H1 (cell line): ENCODE results near the gene FAAP100. TPM values are rescaled to one million over a fixed set of nuclear protein-coding genes. Genes with fewer than 3 reads are reported as not detected.
A peak's percentile ranks its signal among the peaks of the same experiment; 100 is the strongest.

Source experiments
- CEBPB ChIP-seq: IDR thresholded peaks from 2 replicates; pipeline ENCODE4 v1.6.1; 2012; ENCODE audit warnings: low read depth, low read length
- GABPA ChIP-seq: IDR thresholded peaks from 2 replicates; pipeline ENCODE4 v1.6.1; 2011; ENCODE audit warnings: mild to moderate bottlenecking, low read length, moderate library complexity, borderline replicate concordance; ENCODE audit not compliant: insufficient read depth
- HDAC2 ChIP-seq, 2 experiments: fragments of 300-600 bp in 1 of 2; sonication (generic) in 1 of 2; IDR thresholded peaks; 2 replicates each; pipeline ENCODE4 v1.6.1; 2011 to 2012; ENCODE audit warnings: low read depth in 2 of 2, low read length in 2 of 2, mild to moderate bottlenecking in 2 of 2, moderate library complexity in 2 of 2, borderline replicate concordance in 1 of 2, inconsistent platforms in 1 of 2
- JUN ChIP-seq: IDR thresholded peaks from 2 replicates; pipeline ENCODE4 v1.6.1; 2011; ENCODE audit warnings: low read depth, mild to moderate bottlenecking, improper control_type of control experiment, low read length
- NANOG ChIP-seq: IDR thresholded peaks from 2 replicates; pipeline ENCODE4 v1.6.1; 2011; ENCODE audit warnings: low read length, low read depth, mild to moderate bottlenecking, inconsistent platforms; ENCODE audit not compliant: insufficient read depth, poor library complexity, severe bottlenecking
- POLR2AphosphoS5 ChIP-seq: IDR thresholded peaks from 2 replicates; pipeline ENCODE4 v1.6.1; 2011; ENCODE audit warnings: low read depth, low read length
- SRF ChIP-seq: IDR thresholded peaks from 2 replicates; pipeline ENCODE4 v1.6.1; 2011; ENCODE audit warnings: mild to moderate bottlenecking, low read depth, low read length, moderate library complexity
- SUZ12 ChIP-seq: fragments of 200-600 bp; sonication (generic); IDR thresholded peaks from 2 replicates; pipeline ENCODE4 v1.6.1; 2012; ENCODE audit warnings: mild to moderate bottlenecking, inconsistent platforms, low read length, moderate library complexity, mixed read lengths
- YY1 ChIP-seq: IDR thresholded peaks from 2 replicates; pipeline ENCODE4 v1.6.1; 2011; ENCODE audit warnings: low read depth, mild to moderate bottlenecking, low read length
- polyA plus RNA-seq, 7 experiments: library from polyadenylated mRNA; depleted of rRNA in 3 of 7; stranded (reverse) in 5 of 7; unstranded in 2 of 7; fragments of >200 nt in 5 of 7; fragments of 200-250 nt in 2 of 7; gene quantifications; 1 replicate in 5 of 7; 2 replicates in 1 of 7; 4 replicates in 1 of 7; pipeline versions ENCODE4 v1.2.1 to v1.2.3, GENCODE V29; 2011 to 2013; ENCODE audit warnings: missing spikeins in 2 of 7, mixed read lengths in 2 of 7
- total RNA-seq: library from RNA; stranded (reverse); fragmentation: NEBNext Ultra II Directional; extraction: Animal tissue kit (Norgen Biotek cat#: 25700); gene quantifications from 2 replicates; pipeline ENCODE4 v1.2.1, GENCODE V29; 2021
- TF ChIP-seq, protein P1 (sequence below): IDR thresholded peaks from 2 replicates; pipeline ENCODE4 v1.6.1; 2011; ENCODE audit warnings: low read length, improper control_type of control experiment
- TF ChIP-seq, protein P2 (sequence below): IDR thresholded peaks from 2 replicates; pipeline ENCODE4 v1.6.1; 2012; ENCODE audit warnings: inconsistent platforms
- TF ChIP-seq, protein P3 (sequence below): IDR thresholded peaks from 2 replicates; pipeline ENCODE4 v1.6.1; 2012; ENCODE audit warnings: low read length, inconsistent platforms

The FAAP100 gene
- total and polyA plus RNA-seq, 2 of the 8 experiments (the other 6 are each of a cell fraction or from before 2014, with no cell fraction given) = 23.2 to 41.8 TPM

DNA sequence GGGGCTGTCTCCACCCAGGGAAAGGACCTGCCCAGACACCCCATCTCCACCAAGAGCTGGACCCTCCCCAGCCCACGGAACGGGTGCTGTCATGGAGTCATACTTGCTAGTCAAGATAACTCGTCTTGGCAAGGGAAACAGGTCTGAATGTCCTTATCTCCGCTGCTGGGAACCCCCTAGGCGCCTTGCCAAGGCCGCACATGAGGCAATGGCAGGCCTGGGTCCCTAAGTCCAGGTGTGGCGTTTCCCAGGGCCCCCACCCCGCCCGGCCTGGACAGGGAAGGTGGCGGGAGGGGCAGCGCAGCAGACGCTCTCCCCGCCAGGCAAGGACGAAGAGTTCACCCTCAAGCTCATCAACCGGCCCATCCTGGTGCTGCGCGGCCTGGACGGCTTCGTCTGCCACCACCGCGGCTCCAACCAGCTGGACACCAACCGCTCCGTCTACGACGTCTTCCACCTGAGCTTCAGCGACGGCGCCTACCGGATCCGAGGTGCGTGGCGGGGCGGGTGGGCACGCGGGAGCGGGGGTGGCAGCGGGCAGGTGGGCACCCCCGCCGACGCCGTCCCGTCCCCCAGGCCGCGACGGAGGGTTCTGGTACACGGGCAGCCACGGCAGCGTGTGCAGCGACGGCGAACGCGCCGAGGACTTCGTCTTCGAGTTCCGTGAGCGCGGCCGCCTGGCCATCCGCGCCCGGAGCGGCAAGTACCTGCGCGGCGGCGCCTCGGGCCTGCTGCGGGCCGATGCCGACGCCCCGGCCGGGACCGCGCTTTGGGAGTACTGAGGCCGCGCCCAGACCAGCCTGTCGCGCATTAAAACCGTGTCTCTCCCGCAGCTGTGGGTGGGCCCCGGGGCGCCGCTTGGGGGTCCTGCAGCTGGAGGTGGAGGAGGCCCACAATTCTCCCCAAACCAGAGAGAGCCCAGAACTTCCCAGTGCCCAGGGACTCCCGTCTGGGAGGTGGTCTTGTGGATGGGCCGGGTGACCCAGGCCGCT, 15.6 kb downstream of the FAAP100 start (continued):
- TF ChIP-seq HDAC2 (IDR thresholded peaks at IDR 0.05; ENCODE audit: borderline replicate concordance in 1 of 2, low read depth in 2 of 2, low read length in 2 of 2) = no peak
- TF ChIP-seq, protein P1, sequence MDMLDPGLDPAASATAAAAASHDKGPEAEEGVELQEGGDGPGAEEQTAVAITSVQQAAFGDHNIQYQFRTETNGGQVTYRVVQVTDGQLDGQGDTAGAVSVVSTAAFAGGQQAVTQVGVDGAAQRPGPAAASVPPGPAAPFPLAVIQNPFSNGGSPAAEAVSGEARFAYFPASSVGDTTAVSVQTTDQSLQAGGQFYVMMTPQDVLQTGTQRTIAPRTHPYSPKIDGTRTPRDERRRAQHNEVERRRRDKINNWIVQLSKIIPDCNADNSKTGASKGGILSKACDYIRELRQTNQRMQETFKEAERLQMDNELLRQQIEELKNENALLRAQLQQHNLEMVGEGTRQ = no peak; the same call in 1 of the 2 replicates
- no peak for TF ChIP-seq CEBPB
- TF ChIP-seq YY1 = no peak
- TF ChIP-seq, protein P2, sequence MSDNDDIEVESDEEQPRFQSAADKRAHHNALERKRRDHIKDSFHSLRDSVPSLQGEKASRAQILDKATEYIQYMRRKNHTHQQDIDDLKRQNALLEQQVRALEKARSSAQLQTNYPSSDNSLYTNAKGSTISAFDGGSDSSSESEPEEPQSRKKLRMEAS = peak; percentile 87
- no peak for TF ChIP-seq NANOG
- no peak for TF ChIP-seq POLR2AphosphoS5
- no peak for TF ChIP-seq JUN
- TF ChIP-seq SRF = no peak
- peak; percentile 58; the same call in 1 of the 2 replicates for TF ChIP-seq GABPA
- TF ChIP-seq SUZ12 = peak; percentile 48
- TF ChIP-seq, protein P3, sequence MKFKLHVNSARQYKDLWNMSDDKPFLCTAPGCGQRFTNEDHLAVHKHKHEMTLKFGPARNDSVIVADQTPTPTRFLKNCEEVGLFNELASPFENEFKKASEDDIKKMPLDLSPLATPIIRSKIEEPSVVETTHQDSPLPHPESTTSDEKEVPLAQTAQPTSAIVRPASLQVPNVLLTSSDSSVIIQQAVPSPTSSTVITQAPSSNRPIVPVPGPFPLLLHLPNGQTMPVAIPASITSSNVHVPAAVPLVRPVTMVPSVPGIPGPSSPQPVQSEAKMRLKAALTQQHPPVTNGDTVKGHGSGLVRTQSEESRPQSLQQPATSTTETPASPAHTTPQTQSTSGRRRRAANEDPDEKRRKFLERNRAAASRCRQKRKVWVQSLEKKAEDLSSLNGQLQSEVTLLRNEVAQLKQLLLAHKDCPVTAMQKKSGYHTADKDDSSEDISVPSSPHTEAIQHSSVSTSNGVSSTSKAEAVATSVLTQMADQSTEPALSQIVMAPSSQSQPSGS = no peak
